ENCODE data around the gene HSDL1. TPM values are rescaled to one million over a fixed set of nuclear protein-coding genes. Genes with fewer than 3 reads are reported as not detected.

Gene HSDL1
- total RNA-seq, 1 donor from 2014 or later = 101 TPM

GRCh38 chr16:84103678-84104077 lies 41.3 kb downstream of the HSDL1 start:
- no peaks in the 10 kb centered on the region for H3K27me3 ChIP-seq
- H4K20me1 ChIP-seq (ENCODE audit: low read depth) = peaks cover 47% of the 10 kb centered on the region
- no peaks in the 10 kb centered on the region for H3K9me3 ChIP-seq (ENCODE audit: low read depth)
- H2AFZ ChIP-seq (replicated peaks) = no peak overlapping the region
- Mint-ChIP-seq H3K36me3 (peaks cover 11% of the 10 kb centered on the region), H3K9me3 (no peaks in the 10 kb centered on the region), H3K4me1 (peaks cover 11% of the 10 kb centered on the region), H3K27ac (no peak overlapping the region), H3K27me3 (ENCODE audit: insufficient read depth, low read depth) (no peaks in the 10 kb centered on the region), H3K4me3 (no peak overlapping the region)
- H3K4me1 ChIP-seq = no peaks in the 10 kb centered on the region
- H3K4me3 ChIP-seq = no peak overlapping the region
- no peak overlapping the region for H3K9ac ChIP-seq
- H3K27ac ChIP-seq = no peak overlapping the region
- no peaks in the 10 kb centered on the region for H3F3A ChIP-seq (ENCODE audit: low read depth)
- no peak overlapping the region for H3K4me2 ChIP-seq
- no peak for DNase-seq (ENCODE audit: low spot score)
- TF ChIP-seq, protein P1, sequence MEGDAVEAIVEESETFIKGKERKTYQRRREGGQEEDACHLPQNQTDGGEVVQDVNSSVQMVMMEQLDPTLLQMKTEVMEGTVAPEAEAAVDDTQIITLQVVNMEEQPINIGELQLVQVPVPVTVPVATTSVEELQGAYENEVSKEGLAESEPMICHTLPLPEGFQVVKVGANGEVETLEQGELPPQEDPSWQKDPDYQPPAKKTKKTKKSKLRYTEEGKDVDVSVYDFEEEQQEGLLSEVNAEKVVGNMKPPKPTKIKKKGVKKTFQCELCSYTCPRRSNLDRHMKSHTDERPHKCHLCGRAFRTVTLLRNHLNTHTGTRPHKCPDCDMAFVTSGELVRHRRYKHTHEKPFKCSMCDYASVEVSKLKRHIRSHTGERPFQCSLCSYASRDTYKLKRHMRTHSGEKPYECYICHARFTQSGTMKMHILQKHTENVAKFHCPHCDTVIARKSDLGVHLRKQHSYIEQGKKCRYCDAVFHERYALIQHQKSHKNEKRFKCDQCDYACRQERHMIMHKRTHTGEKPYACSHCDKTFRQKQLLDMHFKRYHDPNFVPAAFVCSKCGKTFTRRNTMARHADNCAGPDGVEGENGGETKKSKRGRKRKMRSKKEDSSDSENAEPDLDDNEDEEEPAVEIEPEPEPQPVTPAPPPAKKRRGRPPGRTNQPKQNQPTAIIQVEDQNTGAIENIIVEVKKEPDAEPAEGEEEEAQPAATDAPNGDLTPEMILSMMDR (IDR thresholded peaks at IDR 0.05) = no peak
- TF ChIP-seq EZH2 (IDR thresholded peaks at IDR 0.05) (no peak), EZH2phosphoT487 (IDR thresholded peaks at IDR 0.05) (no peak)
- H3K36me3 ChIP-seq = no peaks in the 10 kb centered on the region
- peaks cover 73% of the 10 kb centered on the region for H3K79me2 ChIP-seq (ENCODE audit: low read depth)

DNA sequence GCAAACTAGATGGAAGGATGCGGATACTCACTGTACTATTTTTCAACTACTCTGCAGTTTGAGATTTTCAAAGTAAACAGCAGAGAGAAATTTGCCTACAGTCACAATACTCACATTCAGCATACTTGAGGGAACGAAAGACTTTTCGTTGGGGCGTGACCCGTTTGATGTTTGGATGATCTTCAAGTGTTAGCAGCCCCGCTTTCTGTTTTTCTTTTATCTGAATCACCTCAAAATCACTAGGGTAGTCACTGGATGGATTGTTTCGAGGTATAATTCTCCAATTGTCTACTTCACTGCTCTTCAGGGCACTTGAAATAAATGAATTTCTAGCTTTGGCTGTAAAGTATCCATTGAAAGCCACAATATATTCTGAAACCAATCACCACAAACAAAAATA lies 46.0 kb downstream of the HSDL1 start:
- TF ChIP-seq, protein P1 (IDR thresholded peaks at IDR 0.05) = no peak
- TF ChIP-seq EZH2phosphoT487 (IDR thresholded peaks at IDR 0.05) (no peak), EZH2 (IDR thresholded peaks at IDR 0.05) (no peak)
- Histone ChIP-seq H3K27me3 (no peaks in the 10 kb centered on the region), H4K20me1 (ENCODE audit: low read depth) (peaks cover 8% of the 10 kb centered on the region), H3K27ac (no peak overlapping the region), H3K79me2 (ENCODE audit: low read depth) (peaks cover 28% of the 10 kb centered on the region), H3K4me1 (no peaks in the 10 kb centered on the region), H3F3A (ENCODE audit: low read depth) (no peaks in the 10 kb centered on the region), H3K9ac (no peak overlapping the region), H3K4me2 (no peak overlapping the region), H3K4me3 (no peak overlapping the region), H3K9me3 (ENCODE audit: low read depth) (no peaks in the 10 kb centered on the region), H2AFZ (replicated peaks) (no peak overlapping the region), H3K36me3 (no peaks in the 10 kb centered on the region)
- Mint-ChIP-seq H3K4me3 (no peak overlapping the region), H3K27ac (no peak overlapping the region), H3K36me3 (peaks cover 12% of the 10 kb centered on the region), H3K4me1 (no peaks in the 10 kb centered on the region), H3K27me3 (ENCODE audit: insufficient read depth, low read depth) (no peaks in the 10 kb centered on the region), H3K9me3 (no peaks in the 10 kb centered on the region)
- no peak for DNase-seq (ENCODE audit: low spot score)

DNA sequence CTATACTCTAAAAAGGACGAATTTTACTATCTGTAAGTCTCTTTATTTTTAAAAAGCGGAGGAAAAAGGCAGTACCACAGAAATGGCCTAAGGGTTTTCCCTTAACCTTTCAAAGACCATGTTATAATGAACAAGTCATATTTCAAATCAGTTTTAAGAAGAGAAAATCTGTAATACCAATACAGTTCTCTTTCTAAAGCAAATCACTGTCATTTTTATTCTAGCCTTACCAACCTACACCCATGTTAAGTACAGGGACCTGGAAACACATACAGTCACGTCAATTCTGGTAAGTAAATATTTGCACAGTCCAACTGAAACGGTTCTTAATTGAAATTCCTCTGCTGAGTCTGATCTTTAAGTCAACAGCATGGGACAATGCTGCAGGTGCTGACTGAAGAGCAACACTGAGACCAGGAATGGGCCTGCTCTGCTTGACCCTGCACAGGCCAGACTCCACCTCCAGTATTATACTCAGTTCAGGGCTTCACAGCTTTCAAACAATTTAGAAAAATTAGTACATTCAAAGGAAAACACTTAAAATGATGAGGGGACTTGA lies 48.5 kb downstream of the HSDL1 start:
- H3K27me3 ChIP-seq = no peaks in the 10 kb centered on the region
- no peak overlapping the region for H3K4me3 ChIP-seq
- peaks cover 3% of the 10 kb centered on the region for H3K36me3 ChIP-seq

More for the DNA sequence above, 48.5 kb downstream of the HSDL1 start:
- TF ChIP-seq, protein P1 (IDR thresholded peaks at IDR 0.05) = no peak
- TF ChIP-seq EZH2phosphoT487 (IDR thresholded peaks at IDR 0.05) (no peak), EZH2 (IDR thresholded peaks at IDR 0.05) (no peak)
- Mint-ChIP-seq H3K4me3 (no peak overlapping the region), H3K27ac (no peak overlapping the region), H3K9me3 (no peaks in the 10 kb centered on the region), H3K4me1 (no peaks in the 10 kb centered on the region), H3K27me3 (ENCODE audit: insufficient read depth, low read depth) (no peaks in the 10 kb centered on the region), H3K36me3 (peaks cover 14% of the 10 kb centered on the region)
- no peaks in the 10 kb centered on the region for H3K9me3 ChIP-seq (ENCODE audit: low read depth)
- no peak overlapping the region for H3K27ac ChIP-seq
- H3K4me1 ChIP-seq = no peaks in the 10 kb centered on the region
- H3K9ac ChIP-seq = no peak overlapping the region
- DNase-seq (ENCODE audit: low spot score) = no peak
- H3K79me2 ChIP-seq (ENCODE audit: low read depth) = peaks cover 6% of the 10 kb centered on the region
- H3K4me2 ChIP-seq = no peak overlapping the region
- H4K20me1 ChIP-seq (ENCODE audit: low read depth) = no peaks in the 10 kb centered on the region
- H2AFZ ChIP-seq (replicated peaks) = no peak overlapping the region
- no peaks in the 10 kb centered on the region for H3F3A ChIP-seq (ENCODE audit: low read depth)
